A204.1 (cell line): ENCODE data around the gene HIC1.

Experiments used
- FAIRE-seq: peaks from 2 replicates; lab custom pipeline; 2012; peaks lifted over from hg19 to GRCh38; lab: Jason Lieb, UNC

Gene HIC1

GRCh38 chr17:2048805-2049204 lies 6.1 kb upstream of the HIC1 start:
- FAIRE-seq = no peak

GRCh38 chr17:2049333-2050299 lies 5.3 kb upstream of the HIC1 start:
- no peak for FAIRE-seq

- no peak for FAIRE-seq
Measured at GRCh38 chr17:2050300-2051060, 4.4 kb upstream of the HIC1 start.

GRCh38 chr17:2051061-2051932 lies 3.6 kb upstream of the HIC1 start:
- FAIRE-seq = no peak

- FAIRE-seq = no peak
Measured at GRCh38 chr17:2051933-2052559, 2.9 kb upstream of the HIC1 start.

- no peak for FAIRE-seq
Measured at GRCh38 chr17:2053380-2054261, 1.3 kb upstream of the HIC1 start.

GRCh38 chr17:2054262-2054511 lies 716 bp upstream of the HIC1 start:
- FAIRE-seq = no peak

GRCh38 chr17:2055292-2056205 lies 646 bp downstream of the HIC1 start:
- no peak for FAIRE-seq

- FAIRE-seq = no peak
Measured at GRCh38 chr17:2056206-2057174, 1.6 kb downstream of the HIC1 start.

GRCh38 chr17:2057175-2057759 lies 2.4 kb downstream of the HIC1 start:
- FAIRE-seq = no peak

GRCh38 chr17:2057760-2058585 lies 3.1 kb downstream of the HIC1 start:
- no peak for FAIRE-seq

GRCh38 chr17:2058586-2059546 lies 4.0 kb downstream of the HIC1 start:
- no peak for FAIRE-seq

- no peak for FAIRE-seq
Measured at GRCh38 chr17:2059547-2060384, 4.9 kb downstream of the HIC1 start.

- no peak for FAIRE-seq
Measured at GRCh38 chr17:2060385-2060658, 5.4 kb downstream of the HIC1 start.

GRCh38 chr17:2060681-2061440 lies 6.0 kb downstream of the HIC1 start:
- FAIRE-seq = no peak
